Measurements from ENCODE around the gene CEP68.
A peak's percentile ranks its signal among the peaks of the same experiment; 100 is the strongest.
"Not testable (repeated sequence)": the region's sequence is repeated elsewhere in the genome, so short reads cannot be mapped to it uniquely, and the experiment has no call there.

CEP68 gene

DNA sequence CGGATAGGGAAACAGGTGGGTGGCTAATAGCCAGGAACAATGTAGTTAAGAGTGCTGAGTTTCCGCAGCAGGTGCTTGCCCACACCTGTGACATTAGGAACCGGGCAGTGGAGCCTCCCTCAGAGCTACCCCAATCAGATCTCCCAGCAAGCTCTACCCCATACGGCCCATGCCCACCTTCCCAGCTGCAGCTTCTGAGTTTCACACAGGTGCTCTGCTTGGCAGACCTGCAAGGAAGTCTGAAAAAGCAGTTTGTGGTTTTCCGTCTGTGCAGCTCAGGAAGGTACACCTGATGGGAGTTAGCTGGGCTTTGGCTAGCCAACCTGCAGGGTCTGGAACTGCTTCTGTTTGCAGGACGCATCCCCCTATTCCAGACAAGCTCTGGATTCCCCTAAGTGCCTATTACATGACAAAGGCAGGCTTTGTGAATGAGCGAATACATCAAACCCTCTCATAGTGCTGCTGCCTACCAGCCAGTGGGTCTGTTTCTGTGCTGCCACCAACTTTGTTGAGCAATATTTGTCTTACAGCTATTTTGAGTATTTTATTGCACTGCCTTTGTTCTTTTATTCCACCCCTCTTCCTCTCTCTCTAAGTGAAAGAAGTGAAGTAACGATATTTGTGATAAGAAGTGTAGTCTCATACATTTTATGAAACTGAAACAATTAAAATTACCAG is 24.7 kb upstream of the CEP68 start:
- peak; percentile 19 for DNase-seq

- DNase-seq, result no peak
Observed at GRCh38 chr2:65032019-65032975, 23.9 kb upstream of the CEP68 start.

DNA sequence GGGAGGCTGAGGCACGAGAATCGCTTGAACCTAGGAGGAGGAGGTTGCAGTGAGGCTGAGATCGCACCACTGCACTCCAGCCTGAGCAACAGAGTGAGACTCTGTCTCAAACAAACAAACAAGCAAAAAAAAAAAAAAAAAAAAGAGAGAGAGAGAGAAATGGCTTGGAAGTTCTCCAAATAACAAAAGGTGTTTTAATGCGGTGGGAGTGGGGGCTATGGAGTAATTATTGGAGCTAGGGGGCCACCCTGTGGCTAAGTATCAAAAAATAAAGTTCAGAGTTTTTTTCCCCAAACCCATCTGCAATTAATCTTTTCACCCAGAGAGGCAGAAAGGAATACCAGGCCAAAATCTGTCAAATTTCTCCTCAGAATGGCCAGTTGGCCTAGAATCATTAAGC is 23.0 kb upstream of the CEP68 start:
- DNase-seq, result peak; percentile 39

DNA sequence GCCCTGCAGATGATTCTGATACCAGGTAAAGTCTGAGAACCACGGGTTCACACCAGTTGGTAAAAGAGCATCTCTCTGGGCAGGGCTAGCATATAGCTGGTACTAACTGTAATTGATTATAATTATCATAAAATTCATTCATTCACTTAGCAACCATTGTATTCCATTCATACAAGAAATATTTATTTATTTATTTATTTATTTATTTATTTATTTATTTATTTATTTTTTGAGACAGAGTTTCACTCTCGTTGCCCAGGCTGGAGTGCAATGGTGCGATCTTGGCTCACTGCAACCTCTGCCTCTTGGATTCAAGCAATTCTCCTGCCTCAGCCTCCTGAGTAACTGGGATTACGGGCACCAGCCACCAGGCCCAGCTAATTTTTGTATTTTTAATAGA is 22.5 kb upstream of the CEP68 start:
- DNase-seq, result not testable (repeated sequence)

- no peak for DNase-seq
Observed at GRCh38 chr2:65035351-65035943, 20.8 kb upstream of the CEP68 start.

DNA sequence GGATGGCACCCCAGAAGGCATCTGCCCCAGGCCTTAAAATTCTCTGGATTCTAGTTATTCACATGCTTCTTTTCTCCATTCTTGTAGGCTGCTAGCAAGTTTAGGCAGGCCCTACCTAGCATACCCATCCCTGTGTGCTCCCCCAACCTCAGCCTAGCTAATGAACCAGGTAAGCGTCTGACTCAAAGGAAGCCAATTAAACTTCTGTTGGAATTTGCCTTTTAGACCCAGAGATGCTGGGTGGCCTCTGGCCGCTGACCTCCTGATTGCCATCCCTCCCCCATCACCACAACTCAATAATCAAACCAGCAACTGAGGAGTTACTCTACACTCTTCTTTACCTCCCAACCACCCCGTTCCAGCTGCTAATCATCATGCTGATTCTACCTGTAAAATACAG is 19.0 kb upstream of the CEP68 start:
- DNase-seq, result no peak

DNA sequence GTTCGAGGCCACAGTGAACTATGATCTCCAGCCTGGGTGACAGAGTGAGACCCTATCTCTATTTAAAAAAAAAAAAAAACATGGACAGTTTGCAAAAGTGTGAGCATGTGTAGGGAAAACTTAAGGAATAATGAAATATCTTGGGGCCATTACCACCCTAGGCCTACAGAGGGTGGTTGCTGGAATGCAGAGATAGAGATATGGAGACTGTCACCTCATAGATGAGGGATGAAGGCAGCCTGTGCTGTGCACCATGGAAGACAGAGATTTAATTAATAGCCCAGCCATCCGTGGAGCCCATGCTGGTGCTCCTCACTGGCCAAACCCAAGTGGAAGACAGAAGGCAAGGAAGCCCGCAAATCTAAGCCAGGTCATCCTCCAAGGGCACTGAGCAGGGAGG is 16.6 kb upstream of the CEP68 start:
- DNase-seq, result no peak

- DNase-seq, result peak; percentile 81
Observed at GRCh38 chr2:65040400-65041261, 15.6 kb upstream of the CEP68 start.

DNA sequence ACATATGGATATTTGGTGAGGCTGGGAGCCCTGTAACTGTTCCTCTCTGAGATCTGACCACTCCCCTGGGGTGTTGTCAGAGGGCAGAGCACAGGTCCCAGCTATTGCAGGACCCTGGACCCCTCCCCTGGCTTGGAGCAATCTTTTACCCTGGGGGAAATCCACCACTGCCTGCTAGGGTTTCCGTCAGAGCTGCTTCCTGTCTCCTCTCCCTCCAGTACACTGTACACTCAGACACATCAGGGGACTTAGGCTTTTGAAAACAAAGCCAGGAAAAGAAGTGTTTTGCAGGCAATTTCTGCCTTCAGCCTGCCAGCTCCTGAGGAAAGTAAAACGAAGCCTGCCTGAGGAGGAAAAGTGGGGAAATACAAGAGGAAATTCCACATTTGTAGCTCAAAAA is 13.2 kb upstream of the CEP68 start:
- no peak for DNase-seq

DNA sequence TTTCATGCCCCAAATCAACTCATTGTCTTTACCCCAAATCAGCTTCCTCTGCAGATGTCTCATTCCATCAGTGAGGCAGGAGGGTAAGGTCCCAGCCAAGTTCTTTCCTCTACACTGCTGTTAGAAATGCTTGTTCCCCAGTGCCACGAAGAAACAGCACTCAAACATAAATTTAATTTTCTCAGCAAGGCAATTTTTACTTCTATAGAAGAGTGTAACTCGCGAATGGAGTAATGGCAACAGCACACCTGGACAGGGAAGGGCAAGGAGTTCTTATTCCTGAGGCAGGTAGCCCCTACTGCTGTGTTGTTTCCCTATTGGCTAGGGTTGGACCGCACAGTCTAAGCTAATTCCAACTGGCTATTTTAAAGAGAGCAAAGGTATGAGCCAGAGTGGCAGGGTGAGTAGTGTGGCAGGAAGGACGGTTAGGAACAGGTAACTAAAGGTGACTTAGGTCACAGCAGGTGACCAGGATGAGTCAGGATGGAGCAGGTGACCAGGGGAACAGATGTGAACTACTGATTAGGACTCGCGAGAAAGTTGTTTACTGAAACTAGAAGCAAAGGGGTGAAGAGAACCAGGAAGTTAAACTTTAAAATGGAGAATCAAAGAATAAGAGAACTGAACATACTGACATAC is 12.0 kb upstream of the CEP68 start:
- DNase-seq, result no peak

DNA sequence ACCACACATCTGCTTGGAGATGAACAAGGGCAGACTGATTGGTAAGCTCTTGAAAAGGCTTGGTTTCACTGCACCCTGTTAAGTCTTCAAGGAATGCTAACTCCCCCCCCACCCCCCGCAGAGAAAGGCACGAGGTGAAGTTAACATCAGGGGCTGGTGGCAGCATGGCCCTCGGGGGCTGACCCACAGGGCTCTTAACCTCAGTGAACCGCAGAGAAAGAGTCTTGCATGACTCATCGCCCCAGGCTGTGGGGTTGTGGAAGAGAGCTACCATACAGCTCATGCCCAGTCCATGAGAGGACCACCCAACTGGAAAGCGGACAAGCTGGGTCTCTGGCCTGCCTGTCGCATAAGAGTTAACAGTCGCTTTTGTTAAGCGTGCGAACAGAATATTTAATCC is 10.6 kb upstream of the CEP68 start:
- no peak for DNase-seq

- DNase-seq, result no peak
Observed at GRCh38 chr2:65046633-65047407, 9.4 kb upstream of the CEP68 start.

DNA sequence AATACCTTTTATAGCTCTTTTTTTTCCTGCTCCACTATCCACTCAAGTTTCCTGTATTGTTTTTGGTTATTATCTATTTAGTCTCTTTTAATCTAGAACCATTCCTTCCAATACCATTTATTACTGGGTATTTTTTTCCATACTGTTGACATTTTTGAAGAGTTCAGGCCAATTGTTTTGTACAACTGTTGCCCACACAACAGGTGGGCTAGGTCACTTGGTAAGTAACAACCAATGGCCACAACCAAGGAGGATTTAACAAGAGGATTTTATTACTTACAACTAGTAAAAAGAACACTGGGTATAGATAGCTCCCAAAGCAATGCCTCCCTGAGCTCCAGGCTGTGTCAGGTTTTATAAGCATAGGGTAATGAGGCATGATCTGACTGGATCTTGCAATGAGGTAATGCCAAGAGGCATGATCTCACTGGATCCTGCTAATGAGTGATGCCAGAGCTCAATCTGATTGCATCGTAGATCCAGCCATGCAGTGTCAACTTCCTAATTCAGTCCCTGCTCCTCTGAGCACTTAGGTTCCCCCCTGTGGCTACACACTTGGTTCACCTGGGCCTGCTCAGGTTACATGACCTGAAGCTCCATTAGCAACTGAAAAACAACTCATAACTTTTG is 7.1 kb upstream of the CEP68 start:
- no peak for DNase-seq

DNA sequence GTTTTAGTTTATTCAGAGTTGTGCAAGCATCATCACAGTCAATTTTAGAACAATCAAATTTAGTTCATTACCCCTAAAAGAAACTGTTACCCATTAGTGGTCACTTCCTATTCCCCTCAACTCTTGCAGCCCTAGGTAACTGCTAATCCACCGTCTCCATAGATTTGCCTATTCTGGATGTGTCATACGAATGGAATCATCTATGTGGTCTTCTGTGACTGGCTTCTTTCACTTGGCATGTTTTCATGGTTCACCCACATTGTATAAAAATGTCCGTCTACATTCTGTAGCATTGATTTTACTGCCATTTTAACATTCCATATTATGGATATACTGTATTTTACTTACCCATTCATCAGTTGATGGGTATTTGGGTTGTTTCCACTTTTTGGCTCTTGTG is 5.3 kb upstream of the CEP68 start:
- no peak for DNase-seq

GRCh38 chr2:65053199-65053598 is 3.0 kb upstream of the CEP68 start:
- DNase-seq, result peak; percentile 55

DNA sequence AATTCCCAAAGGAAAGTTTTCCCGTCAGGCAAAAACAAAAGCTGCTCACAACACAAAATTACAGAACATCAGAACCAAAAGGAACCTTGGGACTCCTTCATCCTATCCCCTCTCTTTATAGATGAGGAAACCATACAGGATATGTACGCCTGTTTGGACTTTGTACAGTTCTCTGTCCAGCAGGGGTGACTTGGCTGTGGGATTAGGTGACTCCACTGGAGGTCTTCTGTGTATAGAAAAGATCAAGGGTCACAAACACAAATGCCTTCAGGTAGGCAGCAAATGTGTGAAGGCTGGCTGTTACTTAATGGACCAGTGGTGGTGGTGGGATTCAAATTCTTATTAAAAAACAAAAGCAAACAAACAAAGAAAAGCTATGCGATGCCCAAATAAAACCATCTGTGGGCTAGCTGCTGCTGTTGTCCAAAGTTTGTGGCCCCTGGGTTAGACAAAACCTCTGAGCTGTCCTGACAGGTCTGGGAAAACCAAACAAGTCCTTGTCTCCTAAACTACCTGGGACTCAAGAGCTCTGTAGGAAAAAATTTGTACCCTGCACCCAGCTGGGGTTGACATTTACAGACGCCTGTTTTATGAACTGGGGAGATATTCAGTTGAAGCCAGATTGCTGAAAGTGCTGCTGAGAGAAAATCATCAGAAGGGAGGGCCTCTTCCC is 1.3 kb upstream of the CEP68 start:
- DNase-seq, result no peak

DNA sequence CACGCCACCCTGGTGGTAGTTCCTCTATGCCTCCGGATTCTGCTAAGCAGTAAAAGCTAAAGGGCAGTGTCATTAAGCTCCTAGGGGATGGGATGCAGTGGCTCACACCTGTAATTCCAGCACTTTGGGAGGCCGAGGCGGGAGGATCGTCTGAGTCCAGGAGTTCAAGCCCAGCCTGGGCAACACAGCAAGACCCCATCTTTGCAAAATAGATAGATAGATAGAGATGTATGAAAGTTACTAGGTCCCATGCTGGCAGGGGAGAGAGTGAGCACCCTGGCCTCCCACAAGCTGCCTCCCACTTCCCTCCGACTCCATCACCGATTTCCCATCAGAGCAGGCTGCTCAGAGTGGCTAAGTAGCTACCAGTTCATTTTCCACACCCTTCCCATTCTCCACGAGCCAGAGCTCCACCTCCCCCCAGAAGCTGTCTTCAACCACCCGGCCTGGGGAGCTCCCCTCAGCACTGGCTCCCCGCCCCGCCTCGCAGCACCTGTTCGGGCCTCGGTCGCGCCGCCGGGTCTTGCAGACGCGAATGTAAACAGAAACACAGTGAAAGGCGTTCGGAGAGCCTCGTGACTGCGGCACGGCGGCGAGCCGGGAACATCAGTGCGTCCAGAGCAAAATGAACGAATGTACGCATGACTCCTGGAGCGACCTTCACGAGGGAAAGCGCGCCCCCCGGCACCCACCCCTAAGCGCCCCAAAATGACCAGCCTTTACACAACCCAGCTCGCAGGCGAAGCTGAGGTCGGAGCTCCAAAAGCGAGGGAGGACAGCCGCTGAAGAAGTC is 598 bp upstream of the CEP68 start:
- no peak for DNase-seq

GRCh38 chr2:65057054-65057375 is 799 bp downstream of the CEP68 start:
- no peak for DNase-seq

- DNase-seq, result peak; percentile 81
Observed at GRCh38 chr2:65057391-65058052, 1.3 kb downstream of the CEP68 start.

All from CD4-positive, alpha-beta T cell treated with Interleukin-10 for 1 hour (primary cell).